ENCODE data around the gene ZNF518B. TPM values are rescaled to one million over a fixed set of nuclear protein-coding genes. Genes with fewer than 3 reads are reported as not detected.

The ZNF518B gene
- total and polyA plus RNA-seq, 9 of the 15 experiments (the other 6 are each of a cell fraction or from before 2014, with no cell fraction given): 13.1 to 48.9 (median 37.5) TPM

- TF ChIP-seq AFF4 (CRISPR knock-in tag; IDR thresholded peaks at IDR 0.05) (peak; percentile 26; the same call in 1 of the 2 replicates), CHAMP1 (IDR thresholded peaks at IDR 0.05) (peak; percentile 67), HDAC2 (IDR thresholded peaks at IDR 0.05) (peak; percentile 85), MCM5 (IDR thresholded peaks at IDR 0.05; ENCODE audit: low read depth) (no peak), ZBTB5 (IDR thresholded peaks at IDR 0.05) (no peak), ESRRA (IDR thresholded peaks at IDR 0.05; ENCODE audit: borderline replicate concordance, low read depth) (0 out of 2 replicates have a peak, but pooled peaks have one; percentile 12), ZNF212 (CRISPR knock-in tag; IDR thresholded peaks at IDR 0.05) (0 out of 2 replicates have a peak, but pooled peaks have one; percentile 46), GABPB1 (CRISPR knock-in tag; IDR thresholded peaks at IDR 0.05) (peak; percentile 58; the same call in 1 of the 2 replicates), TAF1 (IDR thresholded peaks at IDR 0.05; ENCODE audit: control insufficient read depth, extremely low read depth, insufficient read depth, low read length, severe bottlenecking) (no peak), MAX (CRISPR knock-in tag; IDR thresholded peaks at IDR 0.05) (peak; percentile 99), SRSF1 (IDR thresholded peaks at IDR 0.05; ENCODE audit: low read depth, low read length) (peak; percentile 86; the same call in 1 of the 2 replicates), ZBTB7A (IDR thresholded peaks at IDR 0.05; ENCODE audit: borderline replicate concordance, control insufficient read depth, low read depth, low read length) (peak; percentile 53; the same call in 1 of the 2 replicates), SRF (CRISPR knock-in tag; IDR thresholded peaks at IDR 0.05) (no peak; a peak in 1 of 4 replicates), ELK1 (CRISPR knock-in tag; IDR thresholded peaks at IDR 0.05) (0 out of 2 replicates have a peak, but pooled peaks have one; percentile 26), HMGN3 (IDR thresholded peaks at IDR 0.05; ENCODE audit: borderline replicate concordance, extremely low read depth, insufficient read length, low read depth, low read length) (peak; percentile 20), ZNF583 (CRISPR knock-in tag; IDR thresholded peaks at IDR 0.05) (0 out of 2 replicates have a peak, but pooled peaks have one; percentile 16)
Measured at GRCh38 chr4:10461091-10461849, 4.0 kb upstream of the ZNF518B start (continued).

Measured in K562 (cell line).